AG04449 (cell line): Measurements from ENCODE around the gene NTM.

Experiments
- CTCF ChIA-PET: fragments of 350-600 bp; formaldehyde crosslinking; extraction: SDS; loops from one replicate; lab custom pipeline; 2021; ENCODE audit warnings: antibody characterized with exemption; lab: Yijun Ruan, JAX
- POLR2A ChIA-PET: fragments of 400-600, 350-600 bp; formaldehyde crosslinking; extraction: SDS; loops from one replicate; lab custom pipeline; 2020; ENCODE audit warnings: antibody characterized with exemption, inconsistent platforms; lab: Yijun Ruan, JAX
- DNase-seq: peaks from one replicate; pipeline ENCODE4 v3.0.0-alpha.2; 2010; ENCODE audit warnings: low read depth, low spot score
- H3K4me3 ChIP-seq: 2 replicates; pipeline ENCODE4 v1.5.1; 2011; ENCODE audit warnings: low read depth, mild to moderate bottlenecking, control low read depth, low read length
- CTCF ChIP-seq: IDR thresholded peaks from one replicate; pipeline ENCODE4 v1.5.1; 2011; ENCODE audit warnings: mild to moderate bottlenecking, moderate library complexity, low read length, control low read depth, inconsistent platforms; ENCODE audit not compliant: insufficient read depth; ENCODE audit errors: missing control alignments

The NTM gene

GRCh38 chr11:131351848-131352247, 18.6 kb upstream of the NTM start:
- POLR2A ChIA-PET = no interaction called here
- CTCF ChIA-PET = no interaction called here
- no peak for TF ChIP-seq CTCF
- H3K4me3 ChIP-seq = no peak overlapping the region
- no peak for DNase-seq

GRCh38 chr11:131353766-131354165, 16.6 kb upstream of the NTM start:
- H3K4me3 ChIP-seq = no peak overlapping the region
- TF ChIP-seq CTCF = no peak
- ChIA-PET POLR2A (no interaction called here), CTCF (interaction anchor here (0.7 kb wide), 1 partner anchor 663 kb away, joined by 3 read pairs; no protein-coding TSS in a partner anchor)
- DNase-seq = no peak

- DNase-seq = no peak
- ChIA-PET CTCF (interaction anchor here (0.7 kb wide), 1 partner anchor 664 kb away, joined by 3 read pairs; no protein-coding TSS in a partner anchor), POLR2A (no interaction called here)
These were observed 16.1 kb upstream of the NTM start for GRCh38 chr11:131354251-131354701.

GRCh38 chr11:131356206-131356605, 14.2 kb upstream of the NTM start:
- DNase-seq = no peak
- no peak for TF ChIP-seq CTCF
- POLR2A ChIA-PET = no interaction called here
- no peak overlapping the region for H3K4me3 ChIP-seq
- CTCF ChIA-PET = no interaction called here

More at GRCh38 chr11:131354251-131354701, 16.1 kb upstream of the NTM start:
- no peak for TF ChIP-seq CTCF
- H3K4me3 ChIP-seq = no peak overlapping the region

- no peak for TF ChIP-seq CTCF
- ChIA-PET POLR2A (no interaction called here), CTCF (no interaction called here)
These were observed 5.0 kb upstream of the NTM start for GRCh38 chr11:131365329-131365930.

GRCh38 chr11:131370901-131371790, 731 bp downstream of the NTM start:
- POLR2A ChIA-PET = no interaction called here
- CTCF ChIA-PET = no interaction called here
- DNase-seq = no peak
- no peak for TF ChIP-seq CTCF
- no peak overlapping the region for H3K4me3 ChIP-seq

More at GRCh38 chr11:131365329-131365930, 5.0 kb upstream of the NTM start:
- DNase-seq = no peak
- H3K4me3 ChIP-seq = no peak overlapping the region
